ENCODE data around the gene AP2A2.

The AP2A2 gene

GRCh38 chr11:975827-976226, 50.2 kb downstream of the AP2A2 start:
- peak; percentile 9 for DNase-seq (ENCODE audit: low read depth)
- H3K4me3 ChIP-seq (ENCODE audit: low read depth, low read length): no peak overlapping the region
- peak; percentile 52 for TF ChIP-seq CTCF (IDR thresholded peaks at IDR 0.05; ENCODE audit: low read depth, low read length, missing control alignments)
- in situ Hi-C loops (cut with HindIII; ENCODE audit: low sequenced_read_pairs): no loop called here

DNA sequence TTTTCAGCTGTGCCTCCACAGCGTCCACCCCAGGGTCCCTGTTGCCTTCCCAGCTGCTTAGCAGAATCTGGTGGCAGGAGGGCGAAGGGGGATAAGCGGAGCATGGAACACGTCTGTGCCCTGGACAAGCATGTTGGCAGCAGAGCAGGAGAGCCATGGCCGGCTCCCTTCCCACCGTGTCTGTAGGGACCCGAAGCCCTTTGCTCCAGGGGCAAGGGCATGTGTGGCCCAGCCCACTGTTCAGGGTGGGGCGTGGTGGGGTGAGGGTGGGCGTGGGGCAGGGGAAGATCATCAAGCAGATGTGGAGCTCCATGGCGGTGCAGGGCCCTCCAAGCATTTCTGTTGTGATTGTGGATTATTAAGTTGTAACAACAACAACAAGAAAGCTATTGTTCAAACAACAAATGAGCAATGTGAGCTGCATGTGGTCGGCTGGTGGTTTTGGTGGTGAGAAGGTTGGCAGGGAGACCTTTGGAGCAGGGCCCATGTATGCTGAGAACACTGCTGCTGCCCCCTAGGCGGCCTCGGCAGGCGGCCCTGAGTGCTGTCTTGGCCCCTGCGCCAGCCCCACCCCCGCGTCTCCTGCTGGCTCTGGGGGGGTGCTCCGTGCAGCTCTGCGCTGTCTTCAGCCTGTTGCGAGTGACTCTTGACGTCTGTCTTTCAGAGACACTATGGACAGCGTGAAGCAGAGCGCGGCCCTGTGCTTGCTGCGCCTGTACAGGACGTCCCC, 50.9 kb downstream of the AP2A2 start:
- in situ Hi-C loops (cut with HindIII; ENCODE audit: low sequenced_read_pairs): no loop called here
- TF ChIP-seq CTCF (IDR thresholded peaks at IDR 0.05; ENCODE audit: low read depth, low read length, missing control alignments): peak; percentile 37
- DNase-seq (ENCODE audit: low read depth): peak; percentile 60
- H3K4me3 ChIP-seq (ENCODE audit: low read depth, low read length): no peak overlapping the region

- no peak for DNase-seq (ENCODE audit: low read depth)
- H3K4me3 ChIP-seq (ENCODE audit: low read depth, low read length): no peak overlapping the region
- TF ChIP-seq CTCF (IDR thresholded peaks at IDR 0.05; ENCODE audit: low read depth, low read length, missing control alignments): no peak
- in situ Hi-C loops (cut with HindIII; ENCODE audit: low sequenced_read_pairs): no loop called here
Measured at GRCh38 chr11:977830-978720, 52.4 kb downstream of the AP2A2 start.

DNA sequence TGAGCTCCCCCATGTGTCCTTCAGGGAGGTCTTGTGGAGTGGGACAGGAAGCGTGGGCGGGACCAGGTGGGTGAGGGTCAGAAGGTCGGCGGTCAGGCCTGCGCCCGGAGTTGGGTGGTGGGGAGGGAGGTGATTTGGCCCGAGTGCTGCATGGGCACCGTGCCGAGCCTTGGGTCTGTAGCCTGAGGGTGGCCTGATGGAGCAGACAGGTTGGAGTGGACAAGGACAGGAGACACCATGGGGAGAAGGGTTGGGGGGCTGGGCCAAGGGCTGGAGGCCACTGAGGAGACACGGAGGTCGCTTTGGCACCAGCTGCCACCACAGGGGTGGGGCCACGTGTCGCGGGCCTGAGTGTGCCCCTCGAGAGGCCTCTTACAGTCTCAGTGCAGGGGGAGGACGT, 53.1 kb downstream of the AP2A2 start:
- no peak for DNase-seq (ENCODE audit: low read depth)
- in situ Hi-C loops (cut with HindIII; ENCODE audit: low sequenced_read_pairs): no loop called here
- no peak overlapping the region for H3K4me3 ChIP-seq (ENCODE audit: low read depth, low read length)
- no peak for TF ChIP-seq CTCF (IDR thresholded peaks at IDR 0.05; ENCODE audit: low read depth, low read length, missing control alignments)

DNA sequence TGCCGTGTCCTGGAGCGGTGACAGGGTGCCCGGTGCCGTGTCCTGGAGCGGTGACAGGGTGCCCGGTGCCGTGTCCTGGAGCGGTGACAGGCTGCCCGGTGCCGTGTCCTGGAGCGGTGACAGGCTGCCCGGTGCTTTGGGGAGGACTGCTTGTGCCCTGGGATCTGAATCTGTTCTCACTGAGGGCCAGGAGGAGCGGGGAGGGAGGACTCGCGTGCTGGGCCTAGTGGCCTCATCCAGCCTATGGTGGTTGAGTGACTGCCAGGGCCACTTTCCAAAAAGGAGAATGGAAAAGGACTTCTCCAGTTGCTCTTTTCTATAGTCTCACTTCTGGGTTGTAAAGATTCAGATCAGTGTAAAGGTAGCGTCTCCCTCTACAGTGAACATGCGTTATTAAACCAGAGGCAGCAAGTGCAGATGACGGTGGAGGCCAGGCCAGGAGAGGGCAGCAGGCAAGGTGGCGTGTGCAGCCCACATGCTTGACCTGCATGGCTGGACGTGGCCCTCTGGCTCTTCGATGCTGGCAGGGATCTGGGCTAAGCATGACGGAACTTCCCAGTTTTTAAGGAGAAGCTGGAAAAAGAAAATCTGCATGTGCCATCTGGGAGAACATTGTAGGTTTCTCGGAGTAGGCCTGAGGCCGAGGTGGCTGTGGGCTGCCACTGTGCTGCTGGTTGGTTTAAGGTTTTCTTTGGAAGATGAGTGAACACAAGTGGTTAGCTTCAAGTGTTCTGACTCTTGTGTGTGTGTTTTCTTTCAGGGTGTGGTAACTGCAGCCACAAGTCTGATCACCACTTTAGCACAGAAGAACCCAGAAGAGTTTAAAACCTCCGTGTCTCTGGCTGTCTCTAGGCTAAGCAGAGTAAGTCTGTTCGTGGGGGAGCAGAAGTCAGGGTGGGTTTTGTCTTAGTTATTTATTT, 55.0 kb downstream of the AP2A2 start:
- TF ChIP-seq CTCF (IDR thresholded peaks at IDR 0.05; ENCODE audit: low read depth, low read length, missing control alignments): no peak
- no peak overlapping the region for H3K4me3 ChIP-seq (ENCODE audit: low read depth, low read length)
- no peak for DNase-seq (ENCODE audit: low read depth)
- in situ Hi-C loops (cut with HindIII; ENCODE audit: low sequenced_read_pairs): no loop called here

GRCh38 chr11:981764-982163, 56.1 kb downstream of the AP2A2 start:
- DNase-seq (ENCODE audit: low read depth): no peak
- in situ Hi-C loops (cut with HindIII; ENCODE audit: low sequenced_read_pairs): no loop called here
- TF ChIP-seq CTCF (IDR thresholded peaks at IDR 0.05; ENCODE audit: low read depth, low read length, missing control alignments): no peak
- no peak overlapping the region for H3K4me3 ChIP-seq (ENCODE audit: low read depth, low read length)

Measured in astrocyte of the cerebellum (primary cell).